GM12892 (cell line): ENCODE results near the gene COL4A1.

Source experiments
- POLR2A ChIP-seq: IDR thresholded peaks from 2 replicates; pipeline ENCODE4 v1.6.1; 2011; ENCODE audit warnings: low read depth, low read length, control low read depth
- POLR2AphosphoS5 ChIP-seq: IDR thresholded peaks from 2 replicates; pipeline ENCODE4 v1.6.1; 2011; ENCODE audit warnings: low read depth, low read length, control low read depth
- TAF1 ChIP-seq: IDR thresholded peaks from 2 replicates; pipeline ENCODE4 v1.6.1; 2011; ENCODE audit warnings: low read depth, mild to moderate bottlenecking, control low read depth, low read length, borderline replicate concordance

DNA sequence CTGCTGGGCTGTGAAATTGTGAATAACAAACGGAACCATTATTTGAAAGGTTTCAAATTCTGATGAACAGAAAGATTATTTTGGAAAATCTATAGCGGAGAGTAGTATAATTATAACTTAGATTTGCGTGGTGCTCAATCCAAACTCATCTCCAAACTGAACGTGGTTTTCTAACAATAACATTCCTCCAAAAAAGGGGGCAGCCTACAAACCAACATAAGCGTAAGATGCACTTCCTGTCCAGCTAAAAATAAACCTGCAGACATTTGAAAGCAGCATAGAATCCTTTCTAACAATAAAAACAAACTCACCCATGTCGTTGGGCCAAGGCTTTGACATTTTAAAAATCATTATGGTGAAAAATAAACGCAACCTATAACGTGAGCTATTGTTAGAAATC lies 178.4 kb downstream of the COL4A1 start:
- TF ChIP-seq POLR2A (no peak), TAF1 (no peak), POLR2AphosphoS5 (no peak)
